Renal pelvis (tissue), 4 donors: ENCODE results near the gene NID1. TPM values are rescaled to one million over a fixed set of nuclear protein-coding genes. Genes with fewer than 3 reads are reported as not detected.
A peak's percentile ranks its signal among the peaks of the same experiment; 100 is the strongest.
"Not testable (repeated sequence)": the region's sequence is repeated elsewhere in the genome, so short reads cannot be mapped to it uniquely, and the experiment has no call there.

Source experiments
- DNase-seq: peaks from one replicate; pipeline ENCODE4 v3.0.0-alpha.2; 2013
- polyA plus RNA-seq, 3 donors: library from polyadenylated mRNA; unstranded; fragments of 120-200 nt; gene quantifications; one replicate each; pipeline ENCODE4 v1.2.1, GENCODE V29; 2013; ENCODE audit not compliant: insufficient read length in 3 of 3

The NID1 gene
- polyA plus RNA-seq, 3 donors: 150 to 186 (median 183) TPM

GRCh38 chr1:236002572-236002971 lies 62.3 kb downstream of the NID1 start:
- DNase-seq: no peak

GRCh38 chr1:236002025-236002390 lies 62.9 kb downstream of the NID1 start:
- DNase-seq: no peak

GRCh38 chr1:236000781-236001180 lies 64.1 kb downstream of the NID1 start:
- no peak for DNase-seq

- DNase-seq: no peak
Observed at GRCh38 chr1:235999259-235999925, 65.5 kb downstream of the NID1 start.

- DNase-seq: no peak
Observed at GRCh38 chr1:235998812-235999211, 66.1 kb downstream of the NID1 start.

GRCh38 chr1:235997931-235998330 lies 67.0 kb downstream of the NID1 start:
- DNase-seq: no peak

- DNase-seq: no peak
Observed at GRCh38 chr1:235997049-235997448, 67.8 kb downstream of the NID1 start.

- DNase-seq: no peak
Observed at GRCh38 chr1:235996048-235996785, 68.7 kb downstream of the NID1 start.

- no peak for DNase-seq
Observed at GRCh38 chr1:235995511-235995910, 69.4 kb downstream of the NID1 start.

GRCh38 chr1:235993652-235994051 lies 71.2 kb downstream of the NID1 start:
- no peak for DNase-seq

GRCh38 chr1:235992868-235993267 lies 72.0 kb downstream of the NID1 start:
- DNase-seq: no peak

- DNase-seq: no peak
Observed at GRCh38 chr1:235992346-235992745, 72.5 kb downstream of the NID1 start.

GRCh38 chr1:235990330-235990795 lies 74.5 kb downstream of the NID1 start:
- no peak for DNase-seq

- no peak for DNase-seq
Observed at GRCh38 chr1:235989105-235989504, 75.8 kb downstream of the NID1 start.

GRCh38 chr1:235986869-235987268 lies 78.0 kb downstream of the NID1 start:
- DNase-seq: no peak

- DNase-seq: peak; percentile 67
Observed at GRCh38 chr1:235984041-235984825, 80.7 kb downstream of the NID1 start.

GRCh38 chr1:235980976-235981375 lies 83.9 kb downstream of the NID1 start:
- DNase-seq: no peak

- DNase-seq: no peak
Observed at GRCh38 chr1:235979716-235980333, 85.1 kb downstream of the NID1 start.

GRCh38 chr1:235979176-235979575 lies 85.7 kb downstream of the NID1 start:
- DNase-seq: no peak

- DNase-seq: no peak
Observed at GRCh38 chr1:235976490-235976889, 88.4 kb downstream of the NID1 start.

GRCh38 chr1:235974616-235975015 lies 90.3 kb downstream of the NID1 start:
- DNase-seq: no peak

GRCh38 chr1:235972691-235973090 lies 92.2 kb downstream of the NID1 start:
- not testable (repeated sequence) for DNase-seq
